Panc1 (cell line): ENCODE results near the gene ZNF398.

ENCODE experiments used
- CTCF ChIP-seq: fragments of 450-650 bp; IDR thresholded peaks from 2 replicates; pipeline ENCODE4 v1.5.1; 2017; ENCODE audit warnings: mild to moderate bottlenecking
- REST ChIP-seq, 2 experiments: IDR thresholded peaks; 2 replicates each; pipeline ENCODE4 v1.6.1; 2011 to 2012; ENCODE audit warnings: low read depth in 2 of 2, control low read depth in 1 of 2, low read length in 1 of 2, mild to moderate bottlenecking in 1 of 2, moderate library complexity in 1 of 2; ENCODE audit not compliant: insufficient read depth in 1 of 2

GRCh38 chr7:149188637-149189259, 41.5 kb downstream of the ZNF398 start:
- TF ChIP-seq CTCF (no peak), REST (IDR thresholded peaks at IDR 0.05; ENCODE audit: insufficient read depth in 1 of 2, low read depth in 2 of 2, low read length in 1 of 2) (no peak)
